Lower leg skin (tissue), 3 donors: ENCODE measurements around the gene GALNT14.

ENCODE experiments used
- POLR2A ChIP-seq, 2 donors: fragments of 450-650 bp; IDR thresholded peaks; one replicate each; pipeline ENCODE4 v1.6.1; 2016 to 2017; ENCODE audit warnings: antibody characterized with exemption in 2 of 2, mild to moderate bottlenecking in 1 of 2, moderate library complexity in 1 of 2
- TF ChIP-seq, protein P1 (sequence below), 3 donors: fragments of 450-650 bp; IDR thresholded peaks; one replicate each; pipeline ENCODE4 v1.5.1; 2016; ENCODE audit warnings: antibody characterized with exemption in 3 of 3, mild to moderate bottlenecking in 3 of 3, moderate library complexity in 2 of 3

DNA sequence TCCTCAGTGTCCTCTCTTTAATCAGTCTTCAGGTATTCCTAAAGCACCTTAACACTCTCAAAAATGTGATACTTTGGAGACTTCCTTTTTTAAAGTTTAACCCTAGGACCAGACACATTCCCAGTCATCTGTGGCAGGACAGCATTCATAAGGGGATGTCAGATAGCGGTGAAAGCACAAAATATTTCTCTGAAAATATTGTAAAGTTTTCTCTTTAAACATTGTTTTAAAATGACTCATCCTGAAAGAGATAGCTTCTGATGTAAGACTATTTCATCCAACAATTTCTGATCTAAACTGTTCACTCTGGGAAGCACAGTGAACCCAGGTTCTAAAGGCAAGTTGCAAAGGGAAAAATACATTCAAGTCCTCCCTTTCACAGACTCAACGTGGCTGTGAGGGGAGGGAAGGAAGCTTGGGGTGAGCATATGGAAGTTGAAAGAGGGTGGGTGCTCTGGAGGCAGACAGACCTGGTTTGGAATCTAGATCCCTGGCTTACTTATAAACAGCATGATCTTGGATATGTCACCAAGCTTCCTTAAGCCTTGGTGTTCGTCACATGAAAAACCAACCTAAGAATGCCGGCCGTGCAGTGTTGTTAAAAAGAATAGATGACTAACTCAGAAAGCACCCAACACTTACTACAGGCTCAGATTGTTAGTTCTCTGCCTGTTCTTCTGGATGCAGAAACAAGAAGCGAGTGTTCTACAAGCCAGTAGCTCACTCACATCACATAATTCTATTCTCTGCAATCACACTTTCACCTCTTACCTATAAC is 12.1 kb downstream of the GALNT14 start:
- TF ChIP-seq, protein P1, sequence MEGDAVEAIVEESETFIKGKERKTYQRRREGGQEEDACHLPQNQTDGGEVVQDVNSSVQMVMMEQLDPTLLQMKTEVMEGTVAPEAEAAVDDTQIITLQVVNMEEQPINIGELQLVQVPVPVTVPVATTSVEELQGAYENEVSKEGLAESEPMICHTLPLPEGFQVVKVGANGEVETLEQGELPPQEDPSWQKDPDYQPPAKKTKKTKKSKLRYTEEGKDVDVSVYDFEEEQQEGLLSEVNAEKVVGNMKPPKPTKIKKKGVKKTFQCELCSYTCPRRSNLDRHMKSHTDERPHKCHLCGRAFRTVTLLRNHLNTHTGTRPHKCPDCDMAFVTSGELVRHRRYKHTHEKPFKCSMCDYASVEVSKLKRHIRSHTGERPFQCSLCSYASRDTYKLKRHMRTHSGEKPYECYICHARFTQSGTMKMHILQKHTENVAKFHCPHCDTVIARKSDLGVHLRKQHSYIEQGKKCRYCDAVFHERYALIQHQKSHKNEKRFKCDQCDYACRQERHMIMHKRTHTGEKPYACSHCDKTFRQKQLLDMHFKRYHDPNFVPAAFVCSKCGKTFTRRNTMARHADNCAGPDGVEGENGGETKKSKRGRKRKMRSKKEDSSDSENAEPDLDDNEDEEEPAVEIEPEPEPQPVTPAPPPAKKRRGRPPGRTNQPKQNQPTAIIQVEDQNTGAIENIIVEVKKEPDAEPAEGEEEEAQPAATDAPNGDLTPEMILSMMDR (IDR thresholded peaks at IDR 0.05), result no peak
- TF ChIP-seq POLR2A (IDR thresholded peaks at IDR 0.05), result no peak
